Measurements from ENCODE around the gene AP1B1. TPM values are rescaled to one million over a fixed set of nuclear protein-coding genes. Genes with fewer than 3 reads are reported as not detected.
A peak's percentile ranks its signal among the peaks of the same experiment; 100 is the strongest.

Gene AP1B1
- total RNA-seq, 1 donor from 2014 or later: 83.7 TPM

DNA sequence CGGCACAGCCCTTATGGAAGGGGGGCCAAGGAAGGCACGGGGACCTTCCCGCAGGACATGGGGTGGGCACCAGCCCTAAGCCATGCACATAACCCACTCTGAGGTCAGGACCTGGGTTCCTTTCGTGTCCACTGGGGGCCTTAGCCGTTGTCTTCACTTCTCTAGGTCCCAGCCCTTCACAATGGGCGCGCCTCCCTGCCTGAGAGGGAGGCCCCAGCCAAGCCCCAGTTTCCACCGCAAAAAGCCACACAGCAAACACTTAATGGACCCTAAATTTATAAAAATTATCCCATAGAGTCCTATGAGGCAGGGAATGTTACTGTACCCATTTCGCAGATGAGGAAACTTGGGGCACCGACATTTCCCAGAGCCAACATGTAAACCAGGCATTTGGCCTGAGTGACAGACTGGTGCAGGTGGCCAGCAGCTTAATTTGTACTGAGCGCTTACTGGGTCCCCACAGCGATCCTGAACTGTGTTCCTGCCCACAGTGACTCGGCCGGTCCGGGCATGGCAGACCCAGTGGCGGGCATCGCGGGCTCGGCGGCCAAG is 80.7 kb downstream of the AP1B1 start:
- H3K36me3 Mint-ChIP-seq (ENCODE audit: low read depth): no peaks in the 10 kb centered on the region
- peaks cover 4% of the 10 kb centered on the region for H3K4me1 Mint-ChIP-seq
- peak overlapping the region; percentile 77 for H3K4me3 Mint-ChIP-seq
- intact Hi-C loops (cut with micrococcal nuclease): loop anchor here (2.0 kb wide), 1 partner anchor 39 kb away; the partner anchor contains the start of gene EWSR1
- no peak for DNase-seq
- H3K27ac Mint-ChIP-seq: peak overlapping the region; percentile 13
- H3K27me3 Mint-ChIP-seq: peaks cover 15% of the 10 kb centered on the region
- H3K9me3 Mint-ChIP-seq: no peaks in the 10 kb centered on the region

- Mint-ChIP-seq H3K9me3 (no peaks in the 10 kb centered on the region), H3K4me1 (peaks cover 4% of the 10 kb centered on the region), H3K36me3 (ENCODE audit: low read depth) (no peaks in the 10 kb centered on the region), H3K4me3 (peak overlapping the region; percentile 83), H3K27ac (peak overlapping the region; percentile 13), H3K27me3 (peaks cover 11% of the 10 kb centered on the region)
- DNase-seq: peak; percentile 87
- intact Hi-C loops (cut with micrococcal nuclease): loop anchor here (2.0 kb wide), 1 partner anchor 38 kb away; the partner anchor contains the start of gene EWSR1
Measured at GRCh38 chr22:29306835-29307595, 81.4 kb downstream of the AP1B1 start.

- peaks cover 1% of the 10 kb centered on the region for H3K36me3 Mint-ChIP-seq (ENCODE audit: low read depth)
- intact Hi-C loops (cut with micrococcal nuclease): loop anchor here (2.0 kb wide), 1 partner anchor 38 kb away; the partner anchor contains the start of gene EWSR1
- peaks cover 5% of the 10 kb centered on the region for H3K4me1 Mint-ChIP-seq
- H3K4me3 Mint-ChIP-seq: peak within 1 kb of the TSS; percentile 83
- DNase-seq: peak; percentile 87
- peak within 1 kb of the TSS; percentile 58 for H3K27ac Mint-ChIP-seq
- H3K27me3 Mint-ChIP-seq: peaks cover 10% of the 10 kb centered on the region
- H3K9me3 Mint-ChIP-seq: no peaks in the 10 kb centered on the region
Measured at GRCh38 chr22:29306175-29306834, 82.1 kb downstream of the AP1B1 start, which contains the start of gene GAS2L1. GAS2L1 (plus strand) TSS chr22:29306650; CDS start chr22:29308106, 1,456 bp downstream.

DNA sequence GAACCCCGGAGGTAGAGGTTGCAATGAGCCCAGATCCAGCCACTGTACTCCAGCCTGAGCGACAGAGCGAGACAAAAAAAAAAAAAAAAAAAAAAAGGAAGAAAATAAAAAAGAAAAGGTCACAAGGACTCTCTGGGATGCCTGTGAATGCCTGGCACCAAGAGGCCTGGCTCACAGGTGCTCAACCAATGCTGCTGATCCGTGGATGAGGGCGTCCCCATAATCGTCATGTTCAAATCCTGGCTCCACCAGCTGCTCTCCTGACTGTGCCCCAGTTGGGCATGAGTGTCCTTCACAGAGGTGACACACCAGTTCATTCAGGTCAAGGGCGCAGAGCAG is 82.6 kb downstream of the AP1B1 start:
- intact Hi-C loops (cut with micrococcal nuclease): loop anchor here (2.0 kb wide), 1 partner anchor 37 kb away; the partner anchor contains the start of gene EWSR1
- H3K27me3 Mint-ChIP-seq: peaks cover 10% of the 10 kb centered on the region
- H3K27ac Mint-ChIP-seq: no peak overlapping the region
- peaks cover 6% of the 10 kb centered on the region for H3K36me3 Mint-ChIP-seq (ENCODE audit: low read depth)
- H3K4me3 Mint-ChIP-seq: peak overlapping the region; percentile 83
- H3K9me3 Mint-ChIP-seq: no peaks in the 10 kb centered on the region
- peaks cover 5% of the 10 kb centered on the region for H3K4me1 Mint-ChIP-seq
- DNase-seq: no peak

- no peak overlapping the region for H3K27ac Mint-ChIP-seq
- H3K27me3 Mint-ChIP-seq: peaks cover 10% of the 10 kb centered on the region
- H3K4me1 Mint-ChIP-seq: peaks cover 7% of the 10 kb centered on the region
- H3K36me3 Mint-ChIP-seq (ENCODE audit: low read depth): peaks cover 29% of the 10 kb centered on the region
- H3K9me3 Mint-ChIP-seq: no peaks in the 10 kb centered on the region
- intact Hi-C loops (cut with micrococcal nuclease): no loop called here
- DNase-seq: no peak
- no peak overlapping the region for H3K4me3 Mint-ChIP-seq
Measured at GRCh38 chr22:29302681-29303465, 85.5 kb downstream of the AP1B1 start.

DNA sequence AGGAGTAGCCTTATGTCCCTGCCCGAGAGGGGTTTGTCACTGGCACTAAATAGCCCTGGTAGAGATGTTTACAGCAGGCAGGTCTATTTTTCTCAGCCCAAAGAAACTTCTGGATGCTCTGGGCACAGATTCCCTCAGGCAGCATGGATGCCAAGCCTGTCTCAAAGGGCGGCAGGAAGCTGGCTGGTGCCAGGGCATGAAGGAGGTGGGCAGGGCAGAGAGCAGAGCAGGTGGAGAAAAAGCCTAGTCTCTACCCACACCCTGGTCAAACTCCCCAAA is 86.0 kb downstream of the AP1B1 start:
- no peaks in the 10 kb centered on the region for H3K9me3 Mint-ChIP-seq
- H3K4me1 Mint-ChIP-seq: peaks cover 7% of the 10 kb centered on the region
- no peak overlapping the region for H3K27ac Mint-ChIP-seq
- no peak overlapping the region for H3K4me3 Mint-ChIP-seq
- peaks cover 10% of the 10 kb centered on the region for H3K27me3 Mint-ChIP-seq
- DNase-seq: no peak
- intact Hi-C loops (cut with micrococcal nuclease): no loop called here
- peaks cover 34% of the 10 kb centered on the region for H3K36me3 Mint-ChIP-seq (ENCODE audit: low read depth)

DNA sequence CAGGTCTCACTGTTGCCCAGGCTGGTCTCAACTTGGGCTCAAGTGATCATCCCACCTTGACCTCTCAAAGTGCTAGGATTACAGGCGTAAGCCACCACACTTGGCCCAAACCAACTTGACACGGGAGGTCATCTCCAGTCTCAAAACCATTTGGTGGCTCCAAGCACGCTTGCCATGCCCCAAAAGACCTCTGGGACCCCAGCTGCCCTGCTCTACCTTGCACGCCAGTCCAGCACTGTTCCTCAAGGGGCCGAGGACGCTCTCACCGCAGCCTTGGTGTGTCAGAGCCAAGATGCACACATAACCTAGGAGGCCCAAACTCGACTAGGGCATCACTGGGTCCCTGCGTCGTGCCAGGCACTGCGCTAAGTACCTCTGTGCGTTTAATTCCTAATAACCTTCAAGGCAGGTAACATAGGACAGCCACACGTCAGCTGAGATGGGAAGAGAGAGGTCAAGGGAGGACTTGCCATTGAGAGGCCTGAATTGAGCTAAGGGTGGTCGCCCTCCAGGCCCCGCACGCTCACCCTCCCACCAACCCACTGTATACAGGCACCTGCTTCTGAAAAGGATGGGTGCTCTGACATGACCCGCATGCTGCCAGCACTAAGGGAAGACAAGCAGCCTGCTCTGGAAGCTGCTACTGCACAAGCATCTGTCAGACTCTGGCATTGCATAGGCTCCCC is 86.5 kb downstream of the AP1B1 start:
- intact Hi-C loops (cut with micrococcal nuclease): no loop called here
- Mint-ChIP-seq H3K4me3 (no peak overlapping the region), H3K27ac (no peak overlapping the region), H3K4me1 (peaks cover 7% of the 10 kb centered on the region), H3K9me3 (no peaks in the 10 kb centered on the region), H3K27me3 (peaks cover 10% of the 10 kb centered on the region), H3K36me3 (ENCODE audit: low read depth) (peaks cover 39% of the 10 kb centered on the region)
- DNase-seq: peak; percentile 60

DNA sequence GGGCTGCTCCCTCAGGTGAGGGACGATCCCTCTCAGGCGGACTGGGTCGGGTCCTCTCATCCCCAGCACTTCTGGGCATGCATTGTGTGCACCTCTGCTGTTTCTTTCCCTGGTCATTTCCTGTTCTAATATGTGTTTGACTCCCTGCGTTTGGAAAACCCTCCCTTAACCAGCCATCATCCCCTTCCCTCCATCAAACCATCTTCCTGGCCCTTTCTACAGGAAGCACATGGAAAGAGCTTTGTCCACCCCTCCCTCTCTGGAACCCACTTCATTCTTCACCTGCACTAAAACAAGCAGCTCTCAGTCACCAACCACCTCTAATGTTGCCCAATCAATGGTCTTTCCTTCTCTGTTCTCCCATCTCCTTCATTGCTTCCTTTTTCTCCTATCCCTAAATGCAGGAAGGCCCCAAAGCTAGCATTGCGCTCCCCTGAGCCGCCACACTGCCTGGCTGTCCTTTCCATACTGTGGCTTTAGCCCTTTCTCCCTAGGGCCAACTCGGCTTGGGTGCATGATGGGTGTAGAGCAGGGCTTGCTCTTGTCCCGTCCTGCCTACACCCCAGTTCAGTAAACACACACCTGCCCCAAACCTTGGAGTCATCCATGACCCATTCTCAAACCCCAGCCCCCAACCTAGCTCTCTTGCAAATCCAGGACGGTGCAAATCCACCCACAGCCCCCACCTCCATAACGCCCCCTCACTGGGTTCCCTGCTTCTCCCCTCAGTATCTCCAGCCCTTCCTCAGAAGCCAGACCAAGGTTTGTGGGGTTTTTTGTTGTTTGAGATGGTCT is 87.4 kb downstream of the AP1B1 start:
- DNase-seq: no peak
- H3K27ac Mint-ChIP-seq: peak overlapping the region; percentile 34
- peaks cover 8% of the 10 kb centered on the region for H3K27me3 Mint-ChIP-seq
- peaks cover 45% of the 10 kb centered on the region for H3K36me3 Mint-ChIP-seq (ENCODE audit: low read depth)
- H3K4me1 Mint-ChIP-seq: peaks cover 7% of the 10 kb centered on the region
- no peak overlapping the region for H3K4me3 Mint-ChIP-seq
- no peaks in the 10 kb centered on the region for H3K9me3 Mint-ChIP-seq
- intact Hi-C loops (cut with micrococcal nuclease): no loop called here

GRCh38 chr22:29300467-29300806 is 87.9 kb downstream of the AP1B1 start:
- Mint-ChIP-seq H3K9me3 (no peaks in the 10 kb centered on the region), H3K27ac (no peak overlapping the region), H3K4me3 (no peak overlapping the region), H3K27me3 (peaks cover 6% of the 10 kb centered on the region), H3K4me1 (peaks cover 6% of the 10 kb centered on the region), H3K36me3 (ENCODE audit: low read depth) (peaks cover 49% of the 10 kb centered on the region)
- DNase-seq: no peak
- intact Hi-C loops (cut with micrococcal nuclease): no loop called here

DNA sequence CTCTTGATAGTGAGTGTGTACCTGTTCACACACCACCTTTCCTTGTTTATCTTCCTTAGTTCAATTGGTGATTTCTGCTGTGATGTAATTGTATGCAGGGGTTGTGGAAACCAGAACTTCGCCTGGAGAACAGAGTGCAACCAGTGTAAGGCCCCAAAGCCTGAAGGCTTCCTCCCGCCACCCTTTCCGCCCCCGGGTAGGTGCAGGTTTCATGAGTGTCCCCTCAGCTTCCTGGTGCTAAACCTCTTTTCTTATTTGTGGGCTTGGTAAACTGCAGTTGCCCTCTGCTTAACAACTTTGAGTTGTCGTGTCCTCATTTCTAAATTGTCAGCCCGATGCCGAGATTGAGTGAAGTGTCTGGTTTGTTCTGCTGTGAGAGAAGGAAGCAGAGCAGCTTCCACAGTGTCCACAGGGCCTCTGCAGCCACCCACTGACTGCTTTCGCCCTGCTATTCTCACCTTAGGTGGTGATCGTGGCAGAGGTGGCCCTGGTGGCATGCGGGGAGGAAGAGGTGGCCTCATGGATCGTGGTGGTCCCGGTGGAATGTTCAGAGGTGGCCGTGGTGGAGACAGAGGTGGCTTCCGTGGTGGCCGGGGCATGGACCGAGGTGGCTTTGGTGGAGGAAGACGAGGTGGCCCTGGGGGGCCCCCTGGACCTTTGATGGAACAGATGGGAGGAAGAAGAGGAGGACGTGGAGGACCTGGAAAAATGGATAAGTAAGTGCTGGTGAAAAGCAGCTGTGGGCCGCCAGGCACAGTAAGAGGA is 89.1 kb downstream of the AP1B1 start:
- peaks cover 1% of the 10 kb centered on the region for H3K27me3 Mint-ChIP-seq
- intact Hi-C loops (cut with micrococcal nuclease): no loop called here
- no peaks in the 10 kb centered on the region for H3K9me3 Mint-ChIP-seq
- peak overlapping the region; percentile 20 for H3K27ac Mint-ChIP-seq
- no peak overlapping the region for H3K4me3 Mint-ChIP-seq
- H3K36me3 Mint-ChIP-seq (ENCODE audit: low read depth): peaks cover 54% of the 10 kb centered on the region
- no peak for DNase-seq
- peaks cover 6% of the 10 kb centered on the region for H3K4me1 Mint-ChIP-seq

DNA sequence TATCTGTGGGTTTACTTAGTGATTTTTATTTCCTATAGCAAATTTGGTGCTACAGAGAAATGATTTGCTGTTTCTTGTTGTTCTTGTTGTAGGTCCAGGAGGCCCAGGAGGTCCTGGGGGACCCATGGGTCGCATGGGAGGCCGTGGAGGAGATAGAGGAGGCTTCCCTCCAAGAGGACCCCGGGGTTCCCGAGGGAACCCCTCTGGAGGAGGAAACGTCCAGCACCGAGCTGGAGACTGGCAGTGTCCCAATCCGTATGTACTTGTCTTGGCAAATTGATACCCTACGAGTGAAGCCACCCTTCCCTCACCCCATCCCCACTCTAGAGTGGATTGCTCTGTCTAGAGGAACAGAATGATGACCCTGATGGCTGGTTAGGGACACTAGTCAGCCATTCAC is 89.7 kb downstream of the AP1B1 start:
- no peaks in the 10 kb centered on the region for H3K9me3 Mint-ChIP-seq
- intact Hi-C loops (cut with micrococcal nuclease): no loop called here
- H3K27ac Mint-ChIP-seq: no peak overlapping the region
- no peak overlapping the region for H3K4me3 Mint-ChIP-seq
- peaks cover 60% of the 10 kb centered on the region for H3K36me3 Mint-ChIP-seq (ENCODE audit: low read depth)
- no peak for DNase-seq
- peaks cover 6% of the 10 kb centered on the region for H3K4me1 Mint-ChIP-seq
- no peaks in the 10 kb centered on the region for H3K27me3 Mint-ChIP-seq

GRCh38 chr22:29292379-29292778 is 96.0 kb downstream of the AP1B1 start:
- peaks cover 9% of the 10 kb centered on the region for H3K4me1 Mint-ChIP-seq
- DNase-seq: no peak
- H3K9me3 Mint-ChIP-seq: no peaks in the 10 kb centered on the region
- no peak overlapping the region for H3K27ac Mint-ChIP-seq
- intact Hi-C loops (cut with micrococcal nuclease): no loop called here
- H3K27me3 Mint-ChIP-seq: no peaks in the 10 kb centered on the region
- no peak overlapping the region for H3K4me3 Mint-ChIP-seq
- peaks cover 76% of the 10 kb centered on the region for H3K36me3 Mint-ChIP-seq (ENCODE audit: low read depth)

Data from activated CD4-positive, alpha-beta T cell treated with anti-CD3 and anti-CD28 coated beads, Interleukin-2, amount 10 ng/mL, durations not matched to agents 24 days and 14 days (primary cell).